Measurements from ENCODE around the gene ZNF474.

DNA sequence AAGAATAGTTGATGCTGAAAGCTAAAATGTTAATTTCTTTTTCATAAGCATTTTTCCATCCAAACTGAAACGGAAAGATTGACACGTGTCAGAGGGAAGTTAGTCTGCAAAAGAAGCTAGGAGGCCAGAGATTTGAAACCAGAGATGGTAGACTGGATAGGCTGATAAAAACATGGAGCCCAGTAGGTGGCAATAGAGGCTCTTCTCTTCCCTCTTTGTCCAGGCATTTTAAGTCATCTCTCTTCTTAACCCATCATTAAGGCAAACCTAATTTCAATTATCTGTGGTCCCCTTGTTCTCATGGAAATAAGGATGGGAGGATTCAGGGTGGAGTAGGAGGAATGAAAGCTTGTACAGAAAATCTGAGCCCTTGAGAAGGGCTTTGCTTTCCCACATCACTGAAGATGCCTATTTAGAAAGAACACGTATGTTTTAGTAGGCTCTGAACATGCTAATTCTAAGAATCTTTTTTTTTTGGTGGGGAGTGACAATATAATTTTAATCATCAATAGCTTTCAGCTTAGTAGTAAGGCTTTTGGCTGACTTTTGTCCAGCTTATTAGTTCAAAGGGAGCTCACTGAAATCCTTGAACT is 66.6 kb downstream of the ZNF474 start:
- TF ChIP-seq, protein P1, sequence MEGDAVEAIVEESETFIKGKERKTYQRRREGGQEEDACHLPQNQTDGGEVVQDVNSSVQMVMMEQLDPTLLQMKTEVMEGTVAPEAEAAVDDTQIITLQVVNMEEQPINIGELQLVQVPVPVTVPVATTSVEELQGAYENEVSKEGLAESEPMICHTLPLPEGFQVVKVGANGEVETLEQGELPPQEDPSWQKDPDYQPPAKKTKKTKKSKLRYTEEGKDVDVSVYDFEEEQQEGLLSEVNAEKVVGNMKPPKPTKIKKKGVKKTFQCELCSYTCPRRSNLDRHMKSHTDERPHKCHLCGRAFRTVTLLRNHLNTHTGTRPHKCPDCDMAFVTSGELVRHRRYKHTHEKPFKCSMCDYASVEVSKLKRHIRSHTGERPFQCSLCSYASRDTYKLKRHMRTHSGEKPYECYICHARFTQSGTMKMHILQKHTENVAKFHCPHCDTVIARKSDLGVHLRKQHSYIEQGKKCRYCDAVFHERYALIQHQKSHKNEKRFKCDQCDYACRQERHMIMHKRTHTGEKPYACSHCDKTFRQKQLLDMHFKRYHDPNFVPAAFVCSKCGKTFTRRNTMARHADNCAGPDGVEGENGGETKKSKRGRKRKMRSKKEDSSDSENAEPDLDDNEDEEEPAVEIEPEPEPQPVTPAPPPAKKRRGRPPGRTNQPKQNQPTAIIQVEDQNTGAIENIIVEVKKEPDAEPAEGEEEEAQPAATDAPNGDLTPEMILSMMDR (IDR thresholded peaks at IDR 0.05), result peak; percentile 14 to 60 (median 48)
- TF ChIP-seq POLR2A (IDR thresholded peaks at IDR 0.05), result no peak
